ENCODE results near the gene OR52E6.

The OR52E6 gene

GRCh38 chr11:5796541-5796940, 45.2 kb downstream of the OR52E6 start:
- no peak for DNase-seq

GRCh38 chr11:5791165-5791564, 50.5 kb downstream of the OR52E6 start, which contains the start of gene OR52N1:
Gene OR52N1 (minus strand): TSS chr11:5791265. CDS start chr11:5788816, 2,449 bp downstream.
- DNase-seq = no peak

All from inflammatory macrophage (primary cell).